ENCODE results near the gene PIKFYVE. TPM values are rescaled to one million over a fixed set of nuclear protein-coding genes. Genes with fewer than 3 reads are reported as not detected.

The PIKFYVE gene
- total RNA-seq, 1 experiment from 2014 or later = 27.2 TPM

DNA sequence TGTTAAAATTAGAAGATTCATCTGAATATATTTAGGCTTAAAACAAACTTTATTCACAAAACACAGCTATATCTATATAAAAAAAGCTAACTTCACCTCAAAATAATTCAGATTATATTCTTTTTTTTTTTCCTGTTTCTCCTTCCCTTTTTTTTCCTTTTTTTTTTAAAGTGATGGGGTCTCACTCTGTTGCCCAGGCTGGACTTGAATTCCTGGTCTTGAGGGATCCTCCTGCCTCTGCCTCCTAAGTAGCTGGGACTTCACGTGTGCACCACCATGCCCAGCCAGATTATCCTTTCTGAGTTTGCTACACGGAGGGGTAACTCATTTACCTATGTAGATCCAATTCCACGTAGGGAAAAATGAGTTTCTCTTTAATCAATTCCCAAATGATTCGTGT is 15.0 kb upstream of the PIKFYVE start:
- no CpG with 5 or more reads among the region's 4 CpGs for WGBS (ENCODE audit: extremely low coverage, insufficient read length, low lambda C conversion rate)
- Mint-ChIP-seq H3K27ac (peak overlapping the region; percentile 54 to 94 (median 75); a peak in 5 of 7 replicates), H3K27me3 (ENCODE audit: low read depth) (no peaks in the 10 kb centered on the region), H3K4me1 (peaks cover 37 to 43% of the 10 kb centered on the region in 2 experiments), H3K36me3 (ENCODE audit: insufficient read depth in 1 of 3, low read depth in 3 of 3) (peaks cover 56 to 77% (median 68%) of the 10 kb centered on the region in 3 experiments), H3K4me3 (peak overlapping the region in 1 of 2 experiments; percentile 11; a peak in 1 of 5 replicates), H3K9me3 (no peaks in the 10 kb centered on the region)
- H3K27me3 ChIP-seq (ENCODE audit: insufficient read depth, low read length) = no peaks in the 10 kb centered on the region
- no peak overlapping the region for H2BK15ac ChIP-seq (ENCODE audit: low read depth, low read length)
- H3K23ac ChIP-seq (ENCODE audit: insufficient read length, low read depth, low read length) = no peak overlapping the region
- H3K27ac ChIP-seq (ENCODE audit: insufficient read length, low read depth, low read length) = no peak overlapping the region
- H2BK20ac ChIP-seq (ENCODE audit: low read depth, low read length, poor library complexity, severe bottlenecking) = no peak overlapping the region
- H4K20me1 ChIP-seq (ENCODE audit: control insufficient read depth, insufficient read depth, insufficient read length) = no peaks in the 10 kb centered on the region
- H3K79me1 ChIP-seq (ENCODE audit: insufficient read depth, low read depth, low read length, poor library complexity, severe bottlenecking) = peaks cover 7% of the 10 kb centered on the region
- TF ChIP-seq, protein P1, sequence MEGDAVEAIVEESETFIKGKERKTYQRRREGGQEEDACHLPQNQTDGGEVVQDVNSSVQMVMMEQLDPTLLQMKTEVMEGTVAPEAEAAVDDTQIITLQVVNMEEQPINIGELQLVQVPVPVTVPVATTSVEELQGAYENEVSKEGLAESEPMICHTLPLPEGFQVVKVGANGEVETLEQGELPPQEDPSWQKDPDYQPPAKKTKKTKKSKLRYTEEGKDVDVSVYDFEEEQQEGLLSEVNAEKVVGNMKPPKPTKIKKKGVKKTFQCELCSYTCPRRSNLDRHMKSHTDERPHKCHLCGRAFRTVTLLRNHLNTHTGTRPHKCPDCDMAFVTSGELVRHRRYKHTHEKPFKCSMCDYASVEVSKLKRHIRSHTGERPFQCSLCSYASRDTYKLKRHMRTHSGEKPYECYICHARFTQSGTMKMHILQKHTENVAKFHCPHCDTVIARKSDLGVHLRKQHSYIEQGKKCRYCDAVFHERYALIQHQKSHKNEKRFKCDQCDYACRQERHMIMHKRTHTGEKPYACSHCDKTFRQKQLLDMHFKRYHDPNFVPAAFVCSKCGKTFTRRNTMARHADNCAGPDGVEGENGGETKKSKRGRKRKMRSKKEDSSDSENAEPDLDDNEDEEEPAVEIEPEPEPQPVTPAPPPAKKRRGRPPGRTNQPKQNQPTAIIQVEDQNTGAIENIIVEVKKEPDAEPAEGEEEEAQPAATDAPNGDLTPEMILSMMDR (conservative IDR thresholded peaks at IDR 0.05) = no peak
- no peak overlapping the region for H4K8ac ChIP-seq (replicated peaks; ENCODE audit: insufficient read length, low read depth, low read length)
- no peak overlapping the region for H4K91ac ChIP-seq (ENCODE audit: insufficient read length, low read depth, low read length)
- H3K79me2 ChIP-seq (ENCODE audit: insufficient read depth, low read length) = peaks cover 11% of the 10 kb centered on the region; the same call in 1 of the 2 replicates
- no peak overlapping the region for H3K56ac ChIP-seq (ENCODE audit: insufficient read length, low read depth, low read length)
- no peak overlapping the region for H2AK5ac ChIP-seq (ENCODE audit: insufficient read length, low read length)
- H2BK12ac ChIP-seq (ENCODE audit: insufficient read length, low read depth, low read length) = no peak overlapping the region
- H3T11ph ChIP-seq (ENCODE audit: low read length) = no peak overlapping the region
- DNase-seq = no peak
- H3K4me2 ChIP-seq (ENCODE audit: insufficient read depth, insufficient read length, low read length) = no peak overlapping the region
- H3K9ac ChIP-seq (ENCODE audit: extremely low read depth, insufficient read length, low read length) = no peak overlapping the region
- H3K23me2 ChIP-seq (ENCODE audit: insufficient read length, low read depth, low read length, poor library complexity, severe bottlenecking) = peaks cover 6% of the 10 kb centered on the region
- H3K9me3 ChIP-seq (ENCODE audit: control insufficient read depth, low read depth, low read length) = no peaks in the 10 kb centered on the region
- H3K4me1 ChIP-seq (ENCODE audit: insufficient read depth, low read length) = peaks cover 2% of the 10 kb centered on the region; the same call in 1 of the 2 replicates
- no peak overlapping the region for H4K5ac ChIP-seq (ENCODE audit: insufficient read length, low read depth, low read length)
- no peak overlapping the region for H3K14ac ChIP-seq (ENCODE audit: insufficient read depth, low read length)
- no peak overlapping the region for H3K18ac ChIP-seq (ENCODE audit: insufficient read length, low read depth, low read length)
- H2AFZ ChIP-seq (ENCODE audit: low read length) = no peak overlapping the region
- H2BK5ac ChIP-seq (ENCODE audit: insufficient read length, low read length) = no peak overlapping the region
- H3K4ac ChIP-seq (ENCODE audit: low read depth, low read length) = no peak overlapping the region
- H2BK120ac ChIP-seq (ENCODE audit: low read depth, low read length, poor library complexity, severe bottlenecking) = no peak overlapping the region
